ENCODE data around the gene ESYT2. TPM values are rescaled to one million over a fixed set of nuclear protein-coding genes. Genes with fewer than 3 reads are reported as not detected.

The ESYT2 gene
- total and polyA plus RNA-seq, 2 of the 4 experiments (the other 2 are of a cell fraction), result 26.7 to 69.9 TPM

GRCh38 chr7:158705234-158705850, 124.0 kb downstream of the ESYT2 start:
- Histone ChIP-seq H2BK5ac (ENCODE audit: low read depth, low read length, poor library complexity, severe bottlenecking) (no peak overlapping the region), H3K4ac (ENCODE audit: low read depth, low read length) (peak overlapping the region; percentile 63), H3K27ac (ENCODE audit: insufficient read depth, low read length) (peak overlapping the region; percentile 16), H3K18ac (ENCODE audit: low read depth, low read length) (no peak overlapping the region), H3K4me3 (ENCODE audit: insufficient read depth, low read depth, low read length) (peak overlapping the region; percentile 51), H3K9me1 (ENCODE audit: insufficient read depth, low read length) (peaks cover 19% of the 10 kb centered on the region), H2BK15ac (ENCODE audit: low read depth, low read length) (no peak overlapping the region), H4K20me1 (ENCODE audit: insufficient read depth, low read length) (no peaks in the 10 kb centered on the region), H3K9ac (ENCODE audit: low read depth, low read length) (peak overlapping the region; percentile 50), H3K4me2 (ENCODE audit: low read depth, low read length) (peak overlapping the region; percentile 76), H2AK9ac (replicated peaks; ENCODE audit: low read depth, low read length, poor library complexity) (peak overlapping the region; percentile 99), H3K27me3 (ENCODE audit: control insufficient read depth, insufficient read depth, low read length) (no peaks in the 10 kb centered on the region), H3K79me1 (ENCODE audit: low read depth in 1 of 2, low read length in 2 of 2) (peaks cover 9 to 34% of the 10 kb centered on the region in 2 experiments; a peak in 2 of 4 replicates), H4K91ac (ENCODE audit: insufficient read depth, low read depth, low read length) (peak overlapping the region; percentile 47; the same call in 1 of the 2 replicates), H3K4me1 (ENCODE audit: control insufficient read depth, insufficient read depth, low read length) (peaks cover 5% of the 10 kb centered on the region), H2AFZ (replicated peaks; ENCODE audit: low read length, poor library complexity) (peak overlapping the region; percentile 92), H4K8ac (ENCODE audit: low read depth in 2 of 2, low read length in 2 of 2) (peak overlapping the region; percentile 35 to 71; a peak in 3 of 4 replicates), H3K23ac (ENCODE audit: low read depth, low read length) (peak overlapping the region; percentile 52; the same call in 1 of the 2 replicates), H2AK5ac (ENCODE audit: low read depth, low read length) (0 out of 2 replicates have a peak overlapping the region, but pooled peaks have one; percentile 60), H3K14ac (replicated peaks; ENCODE audit: low read depth, low read length) (peak overlapping the region; percentile 71), H4K5ac (ENCODE audit: low read depth, low read length) (peak overlapping the region; percentile 35), H3K36me3 (ENCODE audit: control insufficient read depth, insufficient read depth, low read length) (peaks cover 4% of the 10 kb centered on the region; the same call in 1 of the 2 replicates), H3K56ac (ENCODE audit: extremely low read depth, insufficient read depth, low read length) (0 out of 2 replicates have a peak overlapping the region, but pooled peaks have one; percentile 26), H3K9me3 (ENCODE audit: control insufficient read depth, insufficient read depth, low read length) (no peaks in the 10 kb centered on the region), H2BK120ac (ENCODE audit: low read depth, low read length) (no peak overlapping the region), H2BK20ac (ENCODE audit: low read depth, low read length) (no peak overlapping the region)
- intact Hi-C loops (cut with micrococcal nuclease), result loop anchor here (2.0 kb wide), 3 partner anchors 35 to 151 kb away; partner anchors contain the start of genes DYNC2I1 and ESYT2
- in situ Hi-C loops (cut with MboI; ENCODE audit: low sequenced_read_pairs), result no loop called here
- ATAC-seq (ENCODE audit: low read depth) (no peak), DNase-seq (no peak)
- WGBS, 2 experiments (ENCODE audit: extremely low coverage in 2 of 2, insufficient read length in 1 of 2), result 24% methylated on average over 10 of the region's 22 CpGs; no CpG with 5 or more reads in 1 of the 2 experiments
- POLR2A ChIA-PET (ENCODE audit: unreplicated experiment), result no interaction called here
- dilution Hi-C loops (cut with HindIII; ENCODE audit: low sequenced_read_pairs, unreplicated experiment), result no loop called here
- CTCF ChIA-PET, result interaction anchor here (1.1 kb wide), 1 partner anchor 97 kb away, joined by 3 read pairs; no protein-coding TSS in a partner anchor
- BruUV-seq (replicated peaks), result no TSS peak
- TF ChIP-seq CEBPB (IDR thresholded peaks at IDR 0.05; ENCODE audit: low read depth, low read length) (no peak), RCOR1 (IDR thresholded peaks at IDR 0.05; ENCODE audit: insufficient replicate concordance, low read length) (no peak), RFX5 (IDR thresholded peaks at IDR 0.05; ENCODE audit: low read depth, low read length) (no peak), POLR2A (IDR thresholded peaks at IDR 0.05; ENCODE audit: low read depth, low read length) (no peak), MAZ (IDR thresholded peaks at IDR 0.05; ENCODE audit: borderline replicate concordance, low read depth, low read length) (no peak), CTCF (conservative IDR thresholded peaks at IDR 0.05; ENCODE audit: low read depth, low read length) (no peak), SMC3 (IDR thresholded peaks at IDR 0.05; ENCODE audit: low read depth, low read length) (no peak), RAD21 (IDR thresholded peaks at IDR 0.05; ENCODE audit: low read length) (no peak), CHD1 (IDR thresholded peaks at IDR 0.05; ENCODE audit: low read depth, low read length) (no peak), MXI1 (IDR thresholded peaks at IDR 0.05; ENCODE audit: borderline replicate concordance, low read depth, low read length) (no peak), NFE2L2 (IDR thresholded peaks at IDR 0.05; ENCODE audit: low read depth, low read length) (no peak), FOS (IDR thresholded peaks at IDR 0.05; ENCODE audit: low read depth, low read length) (no peak), BHLHE40 (IDR thresholded peaks at IDR 0.05; ENCODE audit: low read depth, low read length) (no peak), MAFK (IDR thresholded peaks at IDR 0.05; ENCODE audit: low read depth, low read length) (no peak)
- TF ChIP-seq, protein P1, sequence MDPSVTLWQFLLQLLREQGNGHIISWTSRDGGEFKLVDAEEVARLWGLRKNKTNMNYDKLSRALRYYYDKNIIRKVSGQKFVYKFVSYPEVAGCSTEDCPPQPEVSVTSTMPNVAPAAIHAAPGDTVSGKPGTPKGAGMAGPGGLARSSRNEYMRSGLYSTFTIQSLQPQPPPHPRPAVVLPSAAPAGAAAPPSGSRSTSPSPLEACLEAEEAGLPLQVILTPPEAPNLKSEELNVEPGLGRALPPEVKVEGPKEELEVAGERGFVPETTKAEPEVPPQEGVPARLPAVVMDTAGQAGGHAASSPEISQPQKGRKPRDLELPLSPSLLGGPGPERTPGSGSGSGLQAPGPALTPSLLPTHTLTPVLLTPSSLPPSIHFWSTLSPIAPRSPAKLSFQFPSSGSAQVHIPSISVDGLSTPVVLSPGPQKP (IDR thresholded peaks at IDR 0.05; ENCODE audit: borderline replicate concordance, low read depth, low read length), result no peak
